Measurements from ENCODE around the gene NCOA3.

- TF ChIP-seq CTCF (IDR thresholded peaks at IDR 0.05), result no peak
- TF ChIP-seq POLR2A (IDR thresholded peaks at IDR 0.05), result no peak
Observed at GRCh38 chr20:47659904-47660601, 158.4 kb downstream of the NCOA3 start.
